GM19193 (cell line): ENCODE measurements around the gene FAM229B.

Source experiments
- POLR2A ChIP-seq: IDR thresholded peaks from 4 replicates; pipeline ENCODE4 v1.6.1; 2011; ENCODE audit not compliant: insufficient read depth, insufficient read length; ENCODE audit errors: extremely low read depth

FAM229B gene

DNA sequence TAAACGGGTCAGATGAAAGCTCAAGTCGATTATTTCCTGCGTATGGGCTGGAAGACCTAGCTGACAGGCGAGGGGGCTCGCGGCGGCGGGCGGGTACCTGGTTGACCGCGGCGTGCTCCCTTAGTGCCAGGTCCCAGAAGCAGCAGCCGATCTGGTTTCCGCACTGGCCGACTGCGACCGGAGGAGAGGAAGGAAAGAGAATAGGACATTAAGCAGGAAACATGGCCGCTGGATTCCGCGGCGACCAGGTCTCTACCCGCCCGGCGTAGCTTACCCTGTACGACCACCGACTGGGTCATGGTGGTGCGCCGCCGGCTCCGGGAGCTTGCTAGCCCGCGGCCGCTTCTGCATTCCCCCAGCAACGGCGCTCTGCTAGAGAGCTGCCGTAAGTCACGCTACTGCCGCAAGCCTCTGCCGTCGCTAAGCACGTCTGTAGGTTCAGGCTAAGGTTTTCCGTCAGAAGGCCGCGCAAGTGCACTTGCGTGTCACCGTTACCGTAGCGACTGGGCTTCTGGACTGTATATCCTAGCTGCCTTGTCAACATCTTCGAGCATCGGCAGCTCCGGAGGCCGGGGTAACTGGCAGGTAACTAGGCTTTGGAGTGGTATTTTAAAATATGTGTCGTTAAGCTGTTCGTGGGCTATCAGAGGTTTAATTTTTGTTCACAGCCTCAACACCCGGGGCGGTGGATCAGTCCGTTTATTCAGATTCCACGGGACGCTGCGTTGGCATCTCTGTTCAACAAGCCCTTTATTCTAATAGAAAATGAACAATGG, at the start of gene FAM229B, which contains the start of gene TUBE1:
TSS of gene FAM229B (plus strand) at position 456 of the 776 bp plus-strand sequence. CDS start 11,693 bp downstream, outside the sequence.
TSS of gene TUBE1 (minus strand) at position 347 of the 776 bp plus-strand sequence. CDS start at position 299, 48 bp downstream.
- TF ChIP-seq POLR2A: peak; percentile 80

- no peak for TF ChIP-seq POLR2A
Observed at GRCh38 chr6:112037783-112038216, 49.6 kb upstream of the FAM229B start.

- no peak for TF ChIP-seq POLR2A
Observed at GRCh38 chr6:112038268-112038667, 49.1 kb upstream of the FAM229B start.

DNA sequence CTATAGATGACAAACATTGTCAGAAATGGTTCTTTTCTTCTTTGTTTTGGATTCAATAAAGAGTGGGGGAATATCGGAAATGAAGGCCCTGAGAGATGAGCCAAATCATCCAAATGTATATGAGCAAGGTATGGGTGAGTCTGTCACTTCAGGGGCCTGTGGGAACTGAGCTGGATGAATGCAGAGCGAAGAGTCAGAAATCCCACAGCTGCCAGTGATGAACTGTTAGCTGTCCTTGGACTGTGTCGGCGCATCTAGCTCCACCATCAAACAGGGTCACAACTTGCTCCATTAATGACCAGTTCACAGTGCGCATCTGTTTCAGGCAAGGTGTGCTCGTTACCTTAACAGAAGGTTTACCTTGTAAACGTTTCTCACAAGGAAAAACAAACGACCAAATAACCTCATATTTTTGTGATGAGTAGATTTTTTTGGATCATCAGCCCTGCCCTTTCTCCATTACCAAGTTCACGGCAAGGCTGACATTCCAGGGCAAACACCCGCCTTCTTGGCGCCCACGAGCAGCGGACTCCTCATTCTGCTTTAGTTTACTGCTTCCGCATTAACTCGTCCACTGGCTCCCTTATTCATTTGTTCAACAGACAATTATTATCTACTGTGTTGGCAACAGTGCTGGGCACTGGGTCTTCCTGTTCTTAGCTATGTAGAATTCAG, 48.5 kb upstream of the FAM229B start:
- TF ChIP-seq POLR2A: no peak

DNA sequence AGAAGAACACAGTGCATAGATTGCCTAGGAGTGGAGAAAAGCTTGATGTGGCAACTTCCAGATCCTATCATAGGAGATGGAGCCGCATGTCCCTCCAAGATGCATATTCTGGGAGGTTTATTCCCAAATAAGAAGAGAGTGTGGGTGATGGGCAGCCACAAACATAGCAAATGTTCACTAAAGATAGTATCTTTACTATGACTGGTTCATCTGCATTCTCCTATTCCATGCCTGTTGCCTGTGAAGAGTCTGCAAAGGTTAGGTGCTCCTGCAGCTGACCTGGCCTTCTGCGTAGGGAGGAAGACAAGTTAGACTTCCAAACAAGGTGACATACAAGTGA, 48.0 kb upstream of the FAM229B start:
- TF ChIP-seq POLR2A: no peak

GRCh38 chr6:112040956-112041355, 46.4 kb upstream of the FAM229B start:
- no peak for TF ChIP-seq POLR2A

- no peak for TF ChIP-seq POLR2A
Observed at GRCh38 chr6:112041535-112041934, 45.9 kb upstream of the FAM229B start.

GRCh38 chr6:112043032-112044007, 44.1 kb upstream of the FAM229B start:
- TF ChIP-seq POLR2A: no peak

DNA sequence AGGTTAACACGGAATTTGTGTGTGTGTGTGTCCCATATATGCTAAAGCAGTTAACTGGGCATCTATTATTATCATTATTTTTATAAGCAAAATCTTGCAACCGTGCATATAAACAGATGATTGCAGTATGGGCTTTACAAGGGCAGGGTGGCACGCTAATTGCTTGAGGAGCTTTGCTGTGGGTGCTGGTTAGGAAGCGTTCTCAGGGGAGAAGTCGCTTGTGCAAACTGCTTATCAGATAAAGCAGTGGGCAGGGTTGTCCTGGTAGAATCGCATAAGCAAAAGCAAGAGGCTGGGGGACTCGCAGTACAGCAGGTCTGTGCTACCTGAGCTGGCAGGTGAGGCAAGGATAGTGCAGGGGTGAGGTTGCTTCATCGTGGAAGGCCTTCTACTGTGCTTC, 43.2 kb upstream of the FAM229B start:
- TF ChIP-seq POLR2A: no peak

DNA sequence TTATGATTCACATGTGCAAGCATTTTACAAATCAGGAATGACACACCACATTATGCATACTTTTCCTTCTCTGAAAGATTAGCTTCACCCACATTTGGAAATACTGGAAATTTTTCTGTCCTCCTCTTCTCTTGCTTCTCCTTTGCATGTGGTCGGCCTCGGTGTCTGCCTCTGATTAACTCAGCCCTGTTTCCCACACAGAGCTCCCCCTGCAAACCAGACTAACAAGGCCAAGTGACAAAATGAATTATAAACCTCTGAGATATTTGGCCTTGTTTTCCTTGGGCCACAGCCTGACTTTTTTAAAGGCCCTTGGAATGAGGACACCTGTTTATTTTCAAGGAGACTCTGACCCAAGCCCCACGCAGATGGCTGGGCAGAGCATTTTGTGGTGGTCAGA, 42.5 kb upstream of the FAM229B start:
- no peak for TF ChIP-seq POLR2A

- TF ChIP-seq POLR2A: no peak
Observed at GRCh38 chr6:112049026-112049799, 38.2 kb upstream of the FAM229B start.

DNA sequence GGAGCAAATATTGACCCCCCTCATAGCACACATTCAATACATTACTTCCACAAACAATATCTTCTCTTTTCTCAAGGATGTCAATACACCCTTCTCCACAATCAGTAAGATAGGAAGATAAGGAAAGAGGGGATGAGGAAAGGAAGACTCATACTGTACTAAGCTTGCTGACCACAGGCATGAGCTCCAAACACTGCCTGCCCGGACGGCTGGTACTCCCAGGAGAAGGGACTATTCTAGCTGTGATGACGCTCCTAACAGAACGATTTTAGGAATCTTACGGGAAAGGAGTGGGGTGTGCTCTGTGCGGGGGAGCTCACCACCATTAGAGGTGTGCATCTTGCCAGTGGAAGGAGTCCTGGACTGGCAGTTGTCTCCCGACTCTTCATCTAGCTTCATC, 37.4 kb upstream of the FAM229B start:
- no peak for TF ChIP-seq POLR2A

DNA sequence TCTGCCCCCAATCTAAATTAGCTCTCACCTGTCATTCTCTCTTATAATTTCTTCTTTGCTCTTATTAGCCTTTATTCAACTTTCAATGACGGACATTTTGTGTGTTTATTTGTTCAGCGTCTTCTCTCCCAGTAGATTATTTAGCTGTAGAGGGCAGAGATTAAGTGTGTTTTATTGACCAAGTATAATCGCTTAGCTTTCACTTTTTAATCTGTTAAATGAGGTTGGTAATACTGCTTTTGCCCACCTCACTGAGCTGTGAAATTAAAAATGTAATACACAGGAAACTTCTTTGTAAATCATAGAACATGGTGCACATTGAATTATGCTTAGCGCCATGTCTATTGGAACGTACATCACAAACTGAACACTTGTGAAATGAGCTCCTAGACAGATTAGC, 37.0 kb upstream of the FAM229B start:
- TF ChIP-seq POLR2A: no peak

DNA sequence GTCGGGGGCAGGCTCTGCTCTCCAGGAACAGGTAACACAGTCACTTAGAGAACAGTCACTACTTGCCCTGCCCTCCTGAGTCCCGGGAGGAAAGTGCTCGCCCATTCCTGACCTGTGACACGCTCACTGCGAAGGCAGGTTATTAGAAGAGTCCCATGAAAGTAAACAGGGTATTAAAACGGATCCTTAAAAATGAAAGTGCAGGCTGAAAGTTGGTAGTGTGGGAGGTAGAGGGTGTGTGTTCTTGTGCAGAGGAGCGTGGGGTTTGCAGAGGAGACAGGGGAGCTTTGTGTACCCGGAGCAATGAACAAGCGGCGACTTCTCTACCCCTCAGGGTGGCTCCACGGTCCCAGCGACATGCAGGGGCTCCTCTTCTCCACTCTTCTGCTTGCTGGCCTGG, 33.4 kb upstream of the FAM229B start, which contains the start of gene CCN6:
TSS of gene CCN6 (plus strand) at position 104 of the 400 bp plus-strand sequence. CDS start at position 358, 254 bp downstream.
- TF ChIP-seq POLR2A: no peak
